Stimulated activated CD4-positive, alpha-beta T cell treated with anti-CD3 and anti-CD28 coated beads, TNF-alpha, amount 100 ng/mL, for 48 hours (primary cell): ENCODE measurements around the gene MRPS18A.
A peak's percentile ranks its signal among the peaks of the same experiment; 100 is the strongest.
"Not testable (repeated sequence)": the region's sequence is repeated elsewhere in the genome, so short reads cannot be mapped to it uniquely, and the experiment has no call there.

ENCODE experiments used
- DNase-seq, 3 donors: peaks; one replicate each; pipeline ENCODE4 v3.0.0-alpha.2; 2020; ENCODE audit warnings: low read depth in 3 of 3

The MRPS18A gene

GRCh38 chr6:43635387-43636307, 51.9 kb downstream of the MRPS18A start, which contains the start of gene MAD2L1BP:
MAD2L1BP (plus strand) TSS chr6:43635840; CDS start chr6:43635876, 36 bp downstream.
- DNase-seq = peak; percentile 72 to 86 (median 74)

- no peak for DNase-seq
Observed at GRCh38 chr6:43634702-43635303, 52.8 kb downstream of the MRPS18A start.

GRCh38 chr6:43633002-43633401, 54.6 kb downstream of the MRPS18A start:
- not testable (repeated sequence) for DNase-seq

GRCh38 chr6:43630980-43631619, 56.5 kb downstream of the MRPS18A start:
- no peak for DNase-seq

- DNase-seq = peak; percentile 82 to 88 (median 87)
Observed at GRCh38 chr6:43629505-43630300, 57.9 kb downstream of the MRPS18A start.

- peak; percentile 91 to 96 (median 91) for DNase-seq
Observed at GRCh38 chr6:43629104-43629504, 58.5 kb downstream of the MRPS18A start, which contains the start of gene GTPBP2. GTPBP2 (minus strand) TSS chr6:43629264; CDS start chr6:43629162, 102 bp downstream.

- DNase-seq = peak in 1 of 3 donors; percentile 40
Observed at GRCh38 chr6:43628393-43629103, 59.0 kb downstream of the MRPS18A start.

GRCh38 chr6:43627008-43627825, 60.4 kb downstream of the MRPS18A start:
- DNase-seq = no peak

- no peak for DNase-seq
Observed at GRCh38 chr6:43625393-43625992, 62.1 kb downstream of the MRPS18A start.

- no peak for DNase-seq
Observed at GRCh38 chr6:43624786-43625288, 62.8 kb downstream of the MRPS18A start.

GRCh38 chr6:43623880-43624785, 63.5 kb downstream of the MRPS18A start:
- DNase-seq = no peak

- DNase-seq = no peak
Observed at GRCh38 chr6:43622541-43622940, 65.0 kb downstream of the MRPS18A start.

GRCh38 chr6:43621836-43622180, 65.8 kb downstream of the MRPS18A start:
- DNase-seq = no peak
